Measurements from ENCODE around the gene NHERF2. TPM values are rescaled to one million over a fixed set of nuclear protein-coding genes. Genes with fewer than 3 reads are reported as not detected.

Gene NHERF2
- total and polyA plus RNA-seq, 2 of the 4 experiments (the other 2 are of a cell fraction) = 18.6 to 77.8 TPM

DNA sequence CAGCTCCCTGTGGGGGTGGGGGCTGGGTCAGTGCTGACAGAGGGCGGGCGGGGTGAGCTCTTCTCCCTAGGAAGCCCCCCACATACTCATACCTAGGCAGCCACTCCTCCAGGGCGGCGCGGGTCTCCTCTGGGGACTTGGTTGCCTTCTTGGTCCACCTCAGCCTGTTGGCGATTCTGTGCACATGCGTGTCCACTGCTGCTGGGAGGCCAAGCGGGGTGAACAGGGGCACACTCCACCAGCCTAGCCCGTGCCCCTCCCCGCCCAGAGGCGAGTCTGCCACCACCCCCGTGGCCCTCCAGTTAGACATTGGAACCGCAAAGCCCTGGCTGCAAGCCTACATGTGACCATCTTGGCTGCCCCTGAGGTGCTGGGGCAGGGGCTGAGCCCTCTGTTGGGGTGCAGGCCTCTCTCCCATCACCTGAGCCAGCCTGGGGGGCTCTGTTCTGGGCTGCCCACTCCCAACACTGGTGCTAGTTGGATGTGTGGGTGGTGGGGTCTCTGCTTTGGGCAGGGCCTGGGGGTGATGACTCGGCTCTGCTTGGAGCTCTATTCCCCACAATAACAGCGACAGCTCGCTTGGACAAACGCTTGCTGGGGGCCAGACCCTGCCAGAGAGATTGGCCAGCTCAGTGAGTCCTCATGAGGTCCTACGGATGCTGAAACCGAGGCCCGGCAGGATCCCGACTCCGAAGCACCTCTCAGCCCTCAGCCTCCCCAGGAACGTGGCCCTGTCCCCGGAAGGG is 13.5 kb downstream of the NHERF2 start:
- peak overlapping the region; percentile 67 for H4K5ac ChIP-seq (ENCODE audit: low read depth, low read length)
- no peak overlapping the region for H3K56ac ChIP-seq (ENCODE audit: extremely low read depth, insufficient read depth, low read length)
- peak overlapping the region; percentile 96 for H2BK5ac ChIP-seq (ENCODE audit: low read depth, low read length, poor library complexity, severe bottlenecking)
- peaks cover 10 to 47% of the 10 kb centered on the region in 2 experiments; a peak in 3 of 4 replicates for H3K79me1 ChIP-seq (ENCODE audit: low read depth in 1 of 2, low read length in 2 of 2)
- no peaks in the 10 kb centered on the region; the same call in 1 of the 2 replicates for H4K20me1 ChIP-seq (ENCODE audit: insufficient read depth, low read length)
- peak overlapping the region; percentile 90 for H2AK5ac ChIP-seq (ENCODE audit: low read depth, low read length)
- peak overlapping the region; percentile 90 for H3K27ac ChIP-seq (ENCODE audit: insufficient read depth, low read length)
- H3K23ac ChIP-seq (ENCODE audit: low read depth, low read length) = no peak overlapping the region
- peak overlapping the region; percentile 90 for H2BK120ac ChIP-seq (ENCODE audit: low read depth, low read length)
- peak overlapping the region; percentile 60 for H3K18ac ChIP-seq (ENCODE audit: low read depth, low read length)
- dilution Hi-C loops (cut with HindIII; ENCODE audit: low sequenced_read_pairs, unreplicated experiment) (no loop called here), intact Hi-C loops (cut with micrococcal nuclease) (no loop called here), in situ Hi-C loops (cut with MboI; ENCODE audit: low sequenced_read_pairs) (no loop called here)
- H3K14ac ChIP-seq (replicated peaks; ENCODE audit: low read depth, low read length) = peak overlapping the region; percentile 60
- POLR2A ChIA-PET (ENCODE audit: unreplicated experiment) = no interaction called here
- WGBS, 2 experiments (ENCODE audit: extremely low coverage in 2 of 2, insufficient read length in 1 of 2) = 80% methylated on average over 10 of the region's 24 CpGs; no CpG with 5 or more reads in 1 of the 2 experiments
- CTCF ChIA-PET = interaction anchor here (0.9 kb wide), 1 partner anchor 18 kb away, joined by 3 read pairs; no protein-coding TSS in a partner anchor
- TF ChIP-seq FOS (IDR thresholded peaks at IDR 0.05; ENCODE audit: low read depth, low read length) (no peak), POLR2A (IDR thresholded peaks at IDR 0.05; ENCODE audit: low read depth, low read length) (no peak; the same call in 1 of the 2 replicates), RCOR1 (IDR thresholded peaks at IDR 0.05; ENCODE audit: insufficient replicate concordance, low read length) (no peak), ELK1 (IDR thresholded peaks at IDR 0.05; ENCODE audit: borderline replicate concordance, low read depth, low read length) (no peak), RFX5 (IDR thresholded peaks at IDR 0.05; ENCODE audit: low read depth, low read length) (no peak), CTCF (conservative IDR thresholded peaks at IDR 0.05; ENCODE audit: low read depth, low read length) (no peak), MXI1 (IDR thresholded peaks at IDR 0.05; ENCODE audit: borderline replicate concordance, low read depth, low read length) (no peak)
- peak overlapping the region; percentile 96 for H3K4ac ChIP-seq (ENCODE audit: low read depth, low read length)
- DNase-seq (no peak), ATAC-seq (ENCODE audit: low read depth) (peak; percentile 1; the same call in 1 of the 2 replicates)
- H2BK20ac ChIP-seq (ENCODE audit: low read depth, low read length) = peak overlapping the region; percentile 47
- H2AK9ac ChIP-seq (replicated peaks; ENCODE audit: low read depth, low read length, poor library complexity) = peak overlapping the region; percentile 99
- no peak overlapping the region for H2AFZ ChIP-seq (replicated peaks; ENCODE audit: low read length, poor library complexity)
- H4K8ac ChIP-seq (ENCODE audit: low read depth in 2 of 2, low read length in 2 of 2) = peak overlapping the region; percentile 48 to 81
- no TSS peak for BruUV-seq (replicated peaks)
- peaks cover 33% of the 10 kb centered on the region; the same call in 1 of the 2 replicates for H3K36me3 ChIP-seq (ENCODE audit: control insufficient read depth, insufficient read depth, low read length)
- no peak overlapping the region for H3K4me3 ChIP-seq (ENCODE audit: insufficient read depth, low read depth, low read length)
- H3K9ac ChIP-seq (ENCODE audit: low read depth, low read length) = peak overlapping the region; percentile 18
- H3K4me2 ChIP-seq (ENCODE audit: low read depth, low read length) = no peak overlapping the region
- peaks cover 15% of the 10 kb centered on the region for H3K9me1 ChIP-seq (ENCODE audit: insufficient read depth, low read length)
- no peaks in the 10 kb centered on the region for H3K9me3 ChIP-seq (ENCODE audit: control insufficient read depth, insufficient read depth, low read length)
- H3K27me3 ChIP-seq (ENCODE audit: control insufficient read depth, insufficient read depth, low read length) = no peaks in the 10 kb centered on the region
- peak overlapping the region; percentile 100 for H4K91ac ChIP-seq (ENCODE audit: insufficient read depth, low read depth, low read length)
- peak overlapping the region; percentile 24; the same call in 1 of the 3 replicates for H2BK15ac ChIP-seq (ENCODE audit: low read depth, low read length)
- peaks cover 52% of the 10 kb centered on the region for H3K4me1 ChIP-seq (ENCODE audit: control insufficient read depth, insufficient read depth, low read length)
